K562 (cell line): ENCODE measurements around the gene ELAVL3. TPM values are rescaled to one million over a fixed set of nuclear protein-coding genes. Genes with fewer than 3 reads are reported as not detected.

Source experiments
- ATAC-seq: fragments of 200-7000 bp; cut with Tn5 transposase; 3 replicates; pipeline ENCODE4 v1.9.1; 2020; ENCODE audit warnings: moderate library complexity
- BruUV-seq: library from RNA; stranded (reverse); fragments of 400-500 nt; replicated peaks from 2 replicates; lab custom pipeline; 2021; lab: Mats Ljungman, UMichigan
- CTCF ChIA-PET: fragments of 300-600 bp; formaldehyde crosslinking; extraction: SDS; loops from one replicate; lab custom pipeline; 2021; ENCODE audit warnings: low intra/inter-chr PET ratio; lab: Yijun Ruan, JAX
- POLR2A ChIA-PET: fragments of 300-600, 350-650 bp; sonication (Branson Sonifier 250); formaldehyde crosslinking; extraction: SDS; loops from one replicate; lab custom pipeline; 2021; ENCODE audit warnings: antibody characterized with exemption, inconsistent platforms; lab: Yijun Ruan, JAX
- DNase-seq, 4 experiments: peaks; one replicate each; pipeline versions ENCODE4 v3.0.0 to v3.0.0-alpha.2; 2011 to 2018; ENCODE audit warnings: low spot score in 3 of 4, mixed read lengths in 3 of 4; ENCODE audit errors: extremely low read depth in 1 of 4
- FAIRE-seq: peaks from 2 replicates; lab custom pipeline; 2011; peaks lifted over from hg19 to GRCh38; lab: Jason Lieb, UNC
- H2AFZ ChIP-seq: 2 replicates; pipeline ENCODE4 v1.6.0; 2011; ENCODE audit warnings: low read depth, low read length, control low read depth, inconsistent platforms
- H3K27ac ChIP-seq: fragments of 200-600 bp; 3 replicates; pipeline ENCODE4 v1.8.0; 2011; ENCODE audit warnings: low read depth, mild to moderate bottlenecking, control low read depth, inconsistent platforms, low read length, moderate library complexity, mixed read lengths; ENCODE audit errors: extremely low read depth
- H3K27me3 ChIP-seq, 2 experiments: fragments of 300-600 bp in 1 of 2; 2 replicates in 1 of 2; 3 replicates in 1 of 2; pipeline versions ENCODE4 v1.6.0 to v1.8.0; 2011; ENCODE audit warnings: inconsistent platforms in 2 of 2, low read length in 2 of 2, mild to moderate bottlenecking in 1 of 2, mixed read lengths in 1 of 2, moderate library complexity in 1 of 2; ENCODE audit not compliant: control insufficient read depth in 2 of 2, insufficient read depth in 2 of 2
- H3K36me3 ChIP-seq: fragments of 300-600 bp; 3 replicates; pipeline ENCODE4 v1.8.0; 2011; ENCODE audit warnings: mild to moderate bottlenecking, low read length, inconsistent platforms; ENCODE audit not compliant: control insufficient read depth, insufficient read depth
- H3K4me1 ChIP-seq, 2 experiments: fragments of 200-600 bp in 1 of 2; replicated peaks in 1 of 2; 2 replicates in 1 of 2; 3 replicates in 1 of 2; pipeline versions ENCODE4 v1.5.1 to v1.8.0; 2011; ENCODE audit warnings: inconsistent platforms in 2 of 2, low read length in 2 of 2, mild to moderate bottlenecking in 1 of 2, mixed read lengths in 1 of 2, moderate library complexity in 1 of 2; ENCODE audit not compliant: control insufficient read depth in 2 of 2, insufficient read depth in 2 of 2
- H3K4me2 ChIP-seq: 2 replicates; pipeline ENCODE4 v1.6.1; 2011; ENCODE audit warnings: low read length, control low read depth, inconsistent platforms, mixed read lengths; ENCODE audit not compliant: insufficient read depth
- H3K4me3 ChIP-seq: fragments of 200-600 bp; sonication (generic), shearing (Covaris generic); 2 replicates; pipeline ENCODE4 v1.5.1; 2016; ENCODE audit warnings: control low read depth, inconsistent platforms
- H3K79me2 ChIP-seq: fragments of 200-600 bp; 3 replicates; pipeline ENCODE4 v1.8.0; 2011; ENCODE audit warnings: low read length, inconsistent platforms; ENCODE audit not compliant: control insufficient read depth, insufficient read depth
- H3K9ac ChIP-seq, 2 experiments: 2 replicates each; pipeline versions ENCODE4 v1.6.0 to v1.6.1; 2011; ENCODE audit warnings: low read depth in 2 of 2, low read length in 2 of 2, control low read depth in 1 of 2, inconsistent platforms in 1 of 2, mild to moderate bottlenecking in 1 of 2, mixed read lengths in 1 of 2; ENCODE audit not compliant: insufficient read depth in 1 of 2
- H3K9me1 ChIP-seq: one replicate; pipeline ENCODE4 v1.6.0; 2011; ENCODE audit warnings: inconsistent platforms, mild to moderate bottlenecking, low read length, moderate library complexity; ENCODE audit not compliant: control insufficient read depth, insufficient read depth
- H3K9me3 ChIP-seq: replicated peaks from 2 replicates; pipeline ENCODE4 v1.5.1; 2011; ENCODE audit warnings: low read depth, low read length, inconsistent platforms; ENCODE audit not compliant: control insufficient read depth, insufficient read depth
- H4K20me1 ChIP-seq: replicated peaks from 2 replicates; pipeline ENCODE4 v1.6.1; 2011; ENCODE audit warnings: low read length, inconsistent platforms, mixed read lengths; ENCODE audit not compliant: control insufficient read depth, insufficient read depth
- ARID2 ChIP-seq: fragments of 450-650 bp; IDR thresholded peaks from 2 replicates; pipeline ENCODE4 v1.6.1; 2017; ENCODE audit warnings: antibody characterized with exemption, mild to moderate bottlenecking
- BRD9 ChIP-seq: fragments of 450-650 bp; IDR thresholded peaks from 2 replicates; pipeline ENCODE4 v1.6.1; 2018; ENCODE audit warnings: low read depth; ENCODE audit not compliant: partially characterized antibody
- CREM ChIP-seq: IDR thresholded peaks from 2 replicates; pipeline ENCODE4 v1.6.1; 2014; ENCODE audit warnings: antibody characterized with exemption, low read depth
- FOXP1 ChIP-seq: sonication (generic); formaldehyde crosslinking; IDR thresholded peaks from 2 replicates; pipeline ENCODE4 v1.8.0; 2022; ENCODE audit warnings: mild to moderate bottlenecking, missing genetic modification reagents
- HDGF ChIP-seq: fragments of 450-650 bp; IDR thresholded peaks from 2 replicates; pipeline ENCODE4 v1.6.1; 2016
- MAFF ChIP-seq: IDR thresholded peaks from 2 replicates; pipeline ENCODE4 v1.6.1; 2012; ENCODE audit warnings: low read length, improper control_type of control experiment
- SMC3 ChIP-seq: conservative IDR thresholded peaks from 2 replicates; pipeline ENCODE4 v1.6.1; 2011; ENCODE audit warnings: low read depth, low read length, improper control_type of control experiment; ENCODE audit not compliant: insufficient read depth
- STAG1 ChIP-seq: sonication (generic); formaldehyde crosslinking; IDR thresholded peaks from 2 replicates; pipeline ENCODE4 v1.5.0; 2020; ENCODE audit warnings: missing genetic modification reagents, borderline replicate concordance
- WGBS: fragments of 100-300 bp; shearing (Covaris generic); methylation state at CpG from one replicate; pipeline ENCODE4 v1.1.6; 2016; ENCODE audit warnings: low coverage, mixed read lengths; ENCODE audit not compliant: insufficient coverage; ENCODE audit errors: missing lambda C conversion rate; 5-methylcytosine and 5-hydroxymethylcytosine counted together
- in situ Hi-C: fragments of 300-500 bp; cut with MboI; formaldehyde crosslinking; loops from 4 replicates; pipeline ENCODE4 v1.15.0; 2018; ENCODE audit warnings: inconsistent platforms, mixed read lengths
- intact Hi-C: fragments of 100-400 bp; cut with micrococcal nuclease; formaldehyde crosslinking; loops from 2 replicates; pipeline ENCODE4 v1.14.2; 2022
- polyA plus RNA-seq, 8 experiments: library from polyadenylated mRNA; depleted of rRNA in 4 of 8; stranded (reverse) in 5 of 8; unstranded in 3 of 8; fragments of >200 nt; fragmentation: Nextera tagmentation in 2 of 8; fragmentation: Illumina TruSeq in 1 of 8; extraction: Ambion mirVana in 2 of 8; extraction: Trizol in 1 of 8; gene quantifications; 2 replicates each; pipeline versions ENCODE4 v1.2.1 to v1.2.3, GENCODE V29; 2011 to 2014; ENCODE audit warnings: inconsistent platforms in 1 of 8, missing spikeins in 1 of 8
- total RNA-seq, 7 experiments: library from RNA; depleted of rRNA in 6 of 7; stranded (reverse); fragments of >200 nt in 6 of 7; fragmentation: Illumina TruSeq in 2 of 7; extraction: Trizol in 2 of 7; gene quantifications; 2 replicates each; pipeline versions ENCODE4 v1.2.1 to v1.2.3, GENCODE V29; 2011 to 2021; ENCODE audit warnings: low replicate concordance in 1 of 7
- TF ChIP-seq, protein P1 (sequence below): sonication (generic); formaldehyde crosslinking; IDR thresholded peaks from 2 replicates; pipeline ENCODE4 v1.8.1; 2023; ENCODE audit warnings: mild to moderate bottlenecking, missing genetic modification reagents
- TF ChIP-seq, protein P2 (sequence below): fragments of 450-650 bp; IDR thresholded peaks from 2 replicates; pipeline ENCODE4 v1.7.1; 2018; ENCODE audit warnings: mild to moderate bottlenecking, low read depth; ENCODE audit not compliant: partially characterized antibody
- TF ChIP-seq, protein P3 (sequence below): sonication (generic); formaldehyde crosslinking; IDR thresholded peaks from 2 replicates; pipeline ENCODE4 v1.8.0; 2022; ENCODE audit warnings: missing genetic modification reagents, mild to moderate bottlenecking, moderate library complexity, borderline replicate concordance
- TF ChIP-seq, protein P4 (sequence below): fragments of 450-650 bp; formaldehyde crosslinking; IDR thresholded peaks from 2 replicates; pipeline ENCODE4 v1.4.0; 2020; ENCODE audit warnings: mild to moderate bottlenecking, moderate library complexity

Gene ELAVL3
- total and polyA plus RNA-seq, 9 of the 15 experiments (the other 6 are each of a cell fraction or from before 2014, with no cell fraction given): not detected

DNA sequence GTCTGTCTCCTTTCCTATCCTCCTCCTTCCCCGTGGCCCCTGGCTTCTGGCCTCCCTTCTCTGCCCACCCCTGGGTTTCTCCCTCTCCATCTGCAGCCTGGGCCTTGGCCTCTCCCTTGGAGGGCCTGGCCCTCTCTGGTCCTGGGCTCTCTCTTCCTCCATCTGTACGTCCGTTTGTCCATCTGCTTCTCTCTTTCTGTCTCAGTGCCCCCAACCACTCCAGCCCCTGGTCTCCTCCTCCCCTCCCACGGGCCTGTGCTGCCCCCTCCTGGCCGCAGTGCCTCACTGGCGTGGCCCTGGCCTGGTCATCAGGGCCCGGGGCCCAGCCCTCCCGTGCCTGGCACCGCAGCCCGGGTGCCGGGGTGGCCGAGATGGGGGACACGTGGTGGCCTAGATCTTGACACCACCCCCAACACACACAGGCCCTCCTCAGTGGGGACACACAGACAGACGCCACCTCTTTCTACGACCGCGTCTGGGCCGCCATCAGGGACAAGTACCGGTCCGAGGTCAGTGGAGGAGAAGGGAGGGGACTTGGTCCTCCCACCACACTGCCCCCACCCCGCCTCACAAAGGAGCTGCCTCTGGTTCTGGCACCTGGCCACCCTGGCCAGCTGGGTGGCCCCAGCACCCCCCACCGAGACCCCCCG is 34.1 kb downstream of the ELAVL3 start:
- DNase-seq (peak; percentile 69 to 86 (median 84)), ATAC-seq (peak; percentile 96), FAIRE-seq (no peak)
- Histone ChIP-seq H3K79me2 (no peaks in the 10 kb centered on the region), H3K9ac (no peak overlapping the region), H3K4me3 (no peak overlapping the region), H3K36me3 (peaks cover 85% of the 10 kb centered on the region; the same call in 2 of the 3 replicates), H3K9me1 (no peaks in the 10 kb centered on the region), H3K9me3 (no peaks in the 10 kb centered on the region), H4K20me1 (0 out of 2 replicates have a peak, but pooled peaks cover 4% of the 10 kb centered on the region), H3K4me1 (peaks cover 0 to 40% of the 10 kb centered on the region in 2 experiments; a peak in 2 of 5 replicates), H2AFZ (no peak overlapping the region), H3K27me3 (no peaks in the 10 kb centered on the region), H3K27ac (no peak overlapping the region), H3K4me2 (no peak overlapping the region)
- no TSS peak for BruUV-seq
- POLR2A ChIA-PET: no interaction called here
- intact Hi-C loops (loop anchor here (2.0 kb wide), 1 partner anchor 152 kb away; no protein-coding TSS in a partner anchor), in situ Hi-C loops (no loop called here)
- CTCF ChIA-PET: interaction anchor here (0.6 to 3.0 kb wide), 4 partner anchors 153 to 554 kb away, joined by 3 to 24 read pairs (median 4); partner anchors contain the start of gene KANK2
- 82% methylated on average over 8 of the region's 23 CpGs for WGBS
- TF ChIP-seq, protein P1, sequence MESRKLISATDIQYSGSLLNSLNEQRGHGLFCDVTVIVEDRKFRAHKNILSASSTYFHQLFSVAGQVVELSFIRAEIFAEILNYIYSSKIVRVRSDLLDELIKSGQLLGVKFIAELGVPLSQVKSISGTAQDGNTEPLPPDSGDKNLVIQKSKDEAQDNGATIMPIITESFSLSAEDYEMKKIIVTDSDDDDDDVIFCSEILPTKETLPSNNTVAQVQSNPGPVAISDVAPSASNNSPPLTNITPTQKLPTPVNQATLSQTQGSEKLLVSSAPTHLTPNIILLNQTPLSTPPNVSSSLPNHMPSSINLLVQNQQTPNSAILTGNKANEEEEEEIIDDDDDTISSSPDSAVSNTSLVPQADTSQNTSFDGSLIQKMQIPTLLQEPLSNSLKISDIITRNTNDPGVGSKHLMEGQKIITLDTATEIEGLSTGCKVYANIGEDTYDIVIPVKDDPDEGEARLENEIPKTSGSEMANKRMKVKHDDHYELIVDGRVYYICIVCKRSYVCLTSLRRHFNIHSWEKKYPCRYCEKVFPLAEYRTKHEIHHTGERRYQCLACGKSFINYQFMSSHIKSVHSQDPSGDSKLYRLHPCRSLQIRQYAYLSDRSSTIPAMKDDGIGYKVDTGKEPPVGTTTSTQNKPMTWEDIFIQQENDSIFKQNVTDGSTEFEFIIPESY (CRISPR knock-in tag): peak; percentile 72
- TF ChIP-seq CREM (0 out of 2 replicates have a peak, but pooled peaks have one; percentile 25), BRD9 (no peak), STAG1 (CRISPR knock-in tag) (peak; percentile 91), MAFF (no peak), SMC3 (peak; percentile 88), FOXP1 (0 out of 2 replicates have a peak, but pooled peaks have one; percentile 41), HDGF (peak; percentile 79; the same call in 1 of the 2 replicates), ARID2 (peak; percentile 92)
- TF ChIP-seq, protein P2, sequence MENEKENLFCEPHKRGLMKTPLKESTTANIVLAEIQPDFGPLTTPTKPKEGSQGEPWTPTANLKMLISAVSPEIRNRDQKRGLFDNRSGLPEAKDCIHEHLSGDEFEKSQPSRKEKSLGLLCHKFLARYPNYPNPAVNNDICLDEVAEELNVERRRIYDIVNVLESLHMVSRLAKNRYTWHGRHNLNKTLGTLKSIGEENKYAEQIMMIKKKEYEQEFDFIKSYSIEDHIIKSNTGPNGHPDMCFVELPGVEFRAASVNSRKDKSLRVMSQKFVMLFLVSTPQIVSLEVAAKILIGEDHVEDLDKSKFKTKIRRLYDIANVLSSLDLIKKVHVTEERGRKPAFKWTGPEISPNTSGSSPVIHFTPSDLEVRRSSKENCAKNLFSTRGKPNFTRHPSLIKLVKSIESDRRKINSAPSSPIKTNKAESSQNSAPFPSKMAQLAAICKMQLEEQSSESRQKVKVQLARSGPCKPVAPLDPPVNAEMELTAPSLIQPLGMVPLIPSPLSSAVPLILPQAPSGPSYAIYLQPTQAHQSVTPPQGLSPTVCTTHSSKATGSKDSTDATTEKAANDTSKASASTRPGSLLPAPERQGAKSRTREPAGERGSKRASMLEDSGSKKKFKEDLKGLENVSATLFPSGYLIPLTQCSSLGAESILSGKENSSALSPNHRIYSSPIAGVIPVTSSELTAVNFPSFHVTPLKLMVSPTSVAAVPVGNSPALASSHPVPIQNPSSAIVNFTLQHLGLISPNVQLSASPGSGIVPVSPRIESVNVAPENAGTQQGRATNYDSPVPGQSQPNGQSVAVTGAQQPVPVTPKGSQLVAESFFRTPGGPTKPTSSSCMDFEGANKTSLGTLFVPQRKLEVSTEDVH: no peak
- TF ChIP-seq, protein P3, sequence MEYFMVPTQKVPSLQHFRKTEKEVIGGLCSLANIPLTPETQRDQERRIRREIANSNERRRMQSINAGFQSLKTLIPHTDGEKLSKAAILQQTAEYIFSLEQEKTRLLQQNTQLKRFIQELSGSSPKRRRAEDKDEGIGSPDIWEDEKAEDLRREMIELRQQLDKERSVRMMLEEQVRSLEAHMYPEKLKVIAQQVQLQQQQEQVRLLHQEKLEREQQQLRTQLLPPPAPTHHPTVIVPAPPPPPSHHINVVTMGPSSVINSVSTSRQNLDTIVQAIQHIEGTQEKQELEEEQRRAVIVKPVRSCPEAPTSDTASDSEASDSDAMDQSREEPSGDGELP (CRISPR knock-in tag): peak; percentile 44; the same call in 1 of the 2 replicates
- TF ChIP-seq, protein P4, sequence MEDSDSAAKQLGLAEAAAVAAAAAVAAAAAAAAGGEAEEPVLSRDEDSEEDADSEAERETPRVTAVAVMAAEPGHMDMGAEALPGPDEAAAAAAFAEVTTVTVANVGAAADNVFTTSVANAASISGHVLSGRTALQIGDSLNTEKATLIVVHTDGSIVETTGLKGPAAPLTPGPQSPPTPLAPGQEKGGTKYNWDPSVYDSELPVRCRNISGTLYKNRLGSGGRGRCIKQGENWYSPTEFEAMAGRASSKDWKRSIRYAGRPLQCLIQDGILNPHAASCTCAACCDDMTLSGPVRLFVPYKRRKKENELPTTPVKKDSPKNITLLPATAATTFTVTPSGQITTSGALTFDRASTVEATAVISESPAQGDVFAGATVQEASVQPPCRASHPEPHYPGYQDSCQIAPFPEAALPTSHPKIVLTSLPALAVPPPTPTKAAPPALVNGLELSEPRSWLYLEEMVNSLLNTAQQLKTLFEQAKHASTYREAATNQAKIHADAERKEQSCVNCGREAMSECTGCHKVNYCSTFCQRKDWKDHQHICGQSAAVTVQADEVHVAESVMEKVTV (CRISPR knock-in tag): peak; percentile 78
